Measurements from ENCODE around the gene TXNIP.

The TXNIP gene

GRCh38 chr1:146007489-146008133, 11.2 kb upstream of the TXNIP start:
- no peak for TF ChIP-seq CTCF (IDR thresholded peaks at IDR 0.05; ENCODE audit: insufficient read depth, missing control alignments)
- no peak for FAIRE-seq
- no peak for DNase-seq (ENCODE audit: insufficient read length, low spot score)

DNA sequence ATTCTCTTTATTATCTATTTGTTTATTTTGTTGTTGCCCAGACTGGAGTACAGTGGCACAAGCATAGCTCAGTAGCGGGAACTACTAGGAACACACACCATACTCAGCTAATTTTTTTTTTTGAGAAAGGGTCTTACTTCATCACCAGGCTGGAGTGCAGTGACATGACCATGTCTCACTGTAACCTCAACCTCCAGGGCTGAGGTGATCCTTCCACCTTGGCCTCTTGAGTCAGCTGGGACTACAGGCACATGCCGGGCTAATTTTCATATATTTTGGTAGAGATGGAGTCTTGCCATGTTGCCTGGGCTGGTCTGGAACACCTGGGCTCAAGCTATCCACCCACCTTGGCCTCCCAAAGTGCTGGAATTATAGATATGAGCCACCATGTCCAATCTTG, 5.3 kb upstream of the TXNIP start:
- DNase-seq (ENCODE audit: insufficient read length, low spot score) (no peak), FAIRE-seq (no peak)
- no peak for TF ChIP-seq CTCF (IDR thresholded peaks at IDR 0.05; ENCODE audit: insufficient read depth, missing control alignments)

- FAIRE-seq (no peak), DNase-seq (ENCODE audit: insufficient read length, low spot score) (no peak)
- TF ChIP-seq CTCF (IDR thresholded peaks at IDR 0.05; ENCODE audit: insufficient read depth, missing control alignments), result no peak
These were observed 3.1 kb upstream of the TXNIP start for GRCh38 chr1:145999321-146000024.

DNA sequence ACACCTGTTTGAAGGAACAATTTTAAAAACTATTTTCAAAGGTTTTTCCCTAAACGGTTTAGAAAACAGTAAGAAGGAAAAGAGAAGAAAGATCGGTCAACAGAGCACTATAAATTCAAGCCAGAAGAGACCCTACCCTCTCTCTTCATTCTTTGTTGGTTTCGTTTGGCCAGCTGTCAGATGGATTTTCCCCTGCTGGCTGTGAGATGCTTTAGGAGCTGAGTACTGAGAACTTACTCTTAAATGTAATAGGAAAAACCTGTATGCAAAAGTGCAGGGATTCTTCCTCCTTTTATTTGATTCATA, 1.3 kb upstream of the TXNIP start:
- DNase-seq (ENCODE audit: insufficient read length, low spot score) (no peak), FAIRE-seq (no peak)
- TF ChIP-seq CTCF (IDR thresholded peaks at IDR 0.05; ENCODE audit: insufficient read depth, missing control alignments), result no peak

- TF ChIP-seq CTCF (IDR thresholded peaks at IDR 0.05; ENCODE audit: insufficient read depth, missing control alignments), result no peak
- DNase-seq (ENCODE audit: insufficient read length, low spot score), result no peak
- no peak for FAIRE-seq
These were observed 788 bp upstream of the TXNIP start for GRCh38 chr1:145997016-145997717.

DNA sequence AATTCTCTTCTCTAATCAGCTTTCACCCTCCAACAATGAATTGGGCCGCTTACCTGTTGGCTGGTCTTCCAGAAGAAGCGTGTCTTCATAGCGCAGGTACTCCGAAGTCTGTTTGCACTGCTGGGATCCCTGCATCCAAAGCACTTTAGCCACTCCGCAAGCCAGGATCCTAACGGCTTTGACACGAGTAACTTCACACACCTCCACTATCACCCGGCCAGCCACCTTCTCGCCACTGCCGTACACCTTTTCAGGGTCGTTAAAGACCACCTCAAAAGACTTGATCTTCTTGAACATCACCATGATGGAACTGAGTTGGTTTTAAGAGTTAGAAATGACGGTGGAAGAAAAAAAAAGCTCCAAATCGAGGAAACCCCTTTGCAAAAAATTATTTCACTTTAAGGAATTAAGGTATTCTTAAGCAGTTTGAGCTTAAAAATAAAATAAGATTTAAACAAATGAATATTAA, 381 bp downstream of the TXNIP start:
- no peak for FAIRE-seq
- TF ChIP-seq CTCF (IDR thresholded peaks at IDR 0.05; ENCODE audit: insufficient read depth, missing control alignments), result no peak
- no peak for DNase-seq (ENCODE audit: insufficient read length, low spot score)
